Heart left ventricle (tissue), 13 donors: ENCODE measurements around the gene UGGT2.

ENCODE experiments used
- POLR2A ChIP-seq, 2 donors: fragments of 450-650 bp; IDR thresholded peaks; one replicate each; pipeline ENCODE4 v1.6.1; 2017; ENCODE audit warnings: antibody characterized with exemption in 2 of 2, mild to moderate bottlenecking in 2 of 2, moderate library complexity in 2 of 2
- TF ChIP-seq, protein P1 (sequence below), 12 donors: fragments of 200-600 bp; sonication (generic) in 4 of 12; IDR thresholded peaks; one replicate each; pipeline versions ENCODE4 v1.5.0 to v1.8.0; 2018 to 2022; ENCODE audit warnings: antibody characterized with exemption in 12 of 12, mild to moderate bottlenecking in 5 of 12
- donor health status: ischemic (EF 13 %, LVEDD 7.1; RV severe dilation, severe dysfunction).
- donor health status: DM: no; HTN: yes; CAD: no.
- donor health status: DM: no; HTN: no; CAD: no.
- donor health status: ischemic (EF 25% LVEDD 6.9; RV normal size, moderate dysfunction).
- donor health status: ischemic (EF 25% LVEDD 5.7; RV mildly dilated, moderate dysfunction).
- donor health status: ischemic (EF 35%, LVEDD 5.7; RV mildly dilated, moderate dysfunction).
- donor health status: nonischemic (EF 11% LVEDD 7.7; RV severe dilation, severe dysfunction).
- donor health status: DM: yes; HTN: yes; CAD: no.
- donor health status: PGD.
- donor health status: ischemic (EF 29% LVEDD 5.4; RV normal size, mild dysfunction).
- donor health status: nonischemic (EF 23%, LVEDD 6.1; RV moderate dilation, normal function).

DNA sequence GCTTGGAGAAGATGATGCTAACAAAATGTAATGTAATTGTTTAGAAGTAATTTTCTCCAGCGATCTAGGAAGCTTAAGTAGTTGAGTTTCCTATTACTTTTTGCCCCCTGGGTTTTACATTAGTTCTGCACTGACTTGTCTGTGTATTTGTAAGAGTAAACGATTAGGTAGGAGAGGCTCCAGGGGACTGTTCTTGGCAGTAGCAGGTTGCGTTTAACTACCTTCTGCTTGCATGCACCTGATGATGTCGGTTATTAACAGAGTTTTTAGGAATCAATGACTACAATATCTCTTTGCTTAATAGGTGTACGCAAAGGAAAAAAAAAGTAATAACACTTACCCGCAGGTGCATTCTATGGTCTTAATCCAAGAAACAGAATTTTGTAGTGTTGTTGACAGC is 18.3 kb upstream of the UGGT2 start:
- TF ChIP-seq, protein P1, sequence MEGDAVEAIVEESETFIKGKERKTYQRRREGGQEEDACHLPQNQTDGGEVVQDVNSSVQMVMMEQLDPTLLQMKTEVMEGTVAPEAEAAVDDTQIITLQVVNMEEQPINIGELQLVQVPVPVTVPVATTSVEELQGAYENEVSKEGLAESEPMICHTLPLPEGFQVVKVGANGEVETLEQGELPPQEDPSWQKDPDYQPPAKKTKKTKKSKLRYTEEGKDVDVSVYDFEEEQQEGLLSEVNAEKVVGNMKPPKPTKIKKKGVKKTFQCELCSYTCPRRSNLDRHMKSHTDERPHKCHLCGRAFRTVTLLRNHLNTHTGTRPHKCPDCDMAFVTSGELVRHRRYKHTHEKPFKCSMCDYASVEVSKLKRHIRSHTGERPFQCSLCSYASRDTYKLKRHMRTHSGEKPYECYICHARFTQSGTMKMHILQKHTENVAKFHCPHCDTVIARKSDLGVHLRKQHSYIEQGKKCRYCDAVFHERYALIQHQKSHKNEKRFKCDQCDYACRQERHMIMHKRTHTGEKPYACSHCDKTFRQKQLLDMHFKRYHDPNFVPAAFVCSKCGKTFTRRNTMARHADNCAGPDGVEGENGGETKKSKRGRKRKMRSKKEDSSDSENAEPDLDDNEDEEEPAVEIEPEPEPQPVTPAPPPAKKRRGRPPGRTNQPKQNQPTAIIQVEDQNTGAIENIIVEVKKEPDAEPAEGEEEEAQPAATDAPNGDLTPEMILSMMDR (IDR thresholded peaks at IDR 0.05), result no peak
- no peak for TF ChIP-seq POLR2A (IDR thresholded peaks at IDR 0.05)
